DOHH2 (cell line): ENCODE data around the gene LNX2.

ENCODE experiments used
- H3F3A ChIP-seq: fragments of 200-600 bp; sonication (generic), shearing (Covaris generic); 2 replicates; pipeline ENCODE4 v1.6.0; 2016; ENCODE audit warnings: antibody characterized with exemption, mild to moderate bottlenecking; ENCODE audit not compliant: control insufficient read depth, insufficient read depth
- H3K27ac ChIP-seq: fragments of 200-600 bp; sonication (generic); 2 replicates; pipeline ENCODE4 v1.5.1; 2014; ENCODE audit warnings: low read depth, mild to moderate bottlenecking, low read length, moderate library complexity
- H3K27me3 ChIP-seq: fragments of 200-600 bp; sonication (generic); 2 replicates; pipeline ENCODE4 v1.6.1; 2014; ENCODE audit warnings: mild to moderate bottlenecking, low read length, mixed read lengths; ENCODE audit not compliant: control insufficient read depth
- H3K36me3 ChIP-seq: fragments of 200-600 bp; sonication (generic); 2 replicates; pipeline ENCODE4 v1.6.1; 2014; ENCODE audit warnings: mild to moderate bottlenecking, low read length, moderate library complexity, mixed read lengths; ENCODE audit not compliant: control insufficient read depth
- H3K4me1 ChIP-seq: fragments of 200-600 bp; sonication (generic); 2 replicates; pipeline ENCODE4 v1.6.1; 2014; ENCODE audit warnings: mild to moderate bottlenecking, low read length, mixed read lengths; ENCODE audit not compliant: control insufficient read depth
- H3K4me2 ChIP-seq: fragments of 200-600 bp; sonication (generic); 2 replicates; pipeline ENCODE4 v1.6.0; 2014; ENCODE audit warnings: mild to moderate bottlenecking, low read length, moderate library complexity
- H3K4me3 ChIP-seq: fragments of 200-600 bp; sonication (generic); 2 replicates; pipeline ENCODE4 v1.5.1; 2014; ENCODE audit warnings: mild to moderate bottlenecking, low read length, mixed read lengths
- H3K79me2 ChIP-seq: fragments of 200-600 bp; sonication (generic); 2 replicates; pipeline ENCODE4 v1.6.1; 2014; ENCODE audit warnings: mild to moderate bottlenecking, low read length, mixed read lengths; ENCODE audit not compliant: control insufficient read depth
- H3K9me2 ChIP-seq: fragments of 200-600 bp; sonication (generic); replicated peaks from 2 replicates; pipeline ENCODE4 v1.6.1; 2014; ENCODE audit warnings: mild to moderate bottlenecking, low read length, mixed read lengths; ENCODE audit not compliant: control insufficient read depth
- H3K9me3 ChIP-seq: fragments of 200-600 bp; sonication (generic); 2 replicates; pipeline ENCODE4 v1.6.1; 2014; ENCODE audit warnings: antibody characterized with exemption, low read length, mixed read lengths; ENCODE audit not compliant: control insufficient read depth, insufficient read depth
- H4K20me1 ChIP-seq: fragments of 200-600 bp; sonication (generic); 2 replicates; pipeline ENCODE4 v1.6.0; 2014; ENCODE audit warnings: low read depth, mild to moderate bottlenecking, antibody characterized with exemption, low read length, moderate library complexity; ENCODE audit not compliant: control insufficient read depth, insufficient read depth
- CTCF ChIP-seq: fragments of 200-600 bp; sonication (generic); IDR thresholded peaks from one replicate; pipeline ENCODE4 v1.5.1; 2014; ENCODE audit warnings: antibody characterized with exemption, mild to moderate bottlenecking, low read depth, low read length; ENCODE audit not compliant: poor library complexity, severe bottlenecking
- EZH2phosphoT487 ChIP-seq: fragments of 200-600 bp; sonication (generic); IDR thresholded peaks from 2 replicates; pipeline ENCODE4 v1.6.1; 2017; ENCODE audit warnings: borderline replicate concordance, mild to moderate bottlenecking, antibody characterized with exemption, low read length, moderate library complexity, mixed read lengths

Gene LNX2

GRCh38 chr13:27662738-27663470 is 42.6 kb upstream of the LNX2 start:
- Histone ChIP-seq H3K36me3 (peaks cover 24% of the 10 kb centered on the region), H3K4me1 (no peaks in the 10 kb centered on the region), H3K79me2 (peaks cover 10% of the 10 kb centered on the region), H3K4me2 (no peak overlapping the region), H3K27me3 (no peaks in the 10 kb centered on the region), H3K9me2 (no peaks in the 10 kb centered on the region), H3K9me3 (no peaks in the 10 kb centered on the region), H3K27ac (no peak overlapping the region), H3K4me3 (no peak overlapping the region), H3F3A (no peaks in the 10 kb centered on the region), H4K20me1 (no peaks in the 10 kb centered on the region)
- no peak for TF ChIP-seq CTCF
- no peak for TF ChIP-seq EZH2phosphoT487

DNA sequence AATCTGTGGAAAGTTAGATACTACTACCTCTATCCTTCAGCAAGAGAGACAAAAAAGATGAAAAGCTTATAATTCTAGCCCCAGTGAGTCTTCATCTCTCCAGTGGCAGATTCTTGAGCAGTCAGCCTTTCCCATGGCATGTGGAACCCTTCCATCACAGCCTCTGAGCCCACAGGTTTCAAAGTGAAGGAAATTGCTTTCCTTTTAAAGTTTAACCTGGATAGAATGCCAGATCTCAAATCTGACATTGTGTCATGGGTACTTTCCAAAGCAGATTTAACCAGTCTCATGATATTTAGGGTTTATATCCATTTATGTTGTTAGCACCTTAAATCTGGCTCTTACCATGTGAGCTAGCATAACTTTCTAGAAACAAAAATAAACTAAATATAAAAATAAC is 40.7 kb upstream of the LNX2 start:
- Histone ChIP-seq H3K79me2 (peaks cover 16% of the 10 kb centered on the region), H3K9me3 (no peaks in the 10 kb centered on the region), H3K27me3 (no peaks in the 10 kb centered on the region), H3K4me3 (no peak overlapping the region), H3K4me1 (no peaks in the 10 kb centered on the region), H3K36me3 (peaks cover 23% of the 10 kb centered on the region), H3K27ac (no peak overlapping the region), H4K20me1 (no peaks in the 10 kb centered on the region), H3K9me2 (no peaks in the 10 kb centered on the region), H3K4me2 (no peak overlapping the region), H3F3A (no peaks in the 10 kb centered on the region)
- no peak for TF ChIP-seq EZH2phosphoT487
- no peak for TF ChIP-seq CTCF

- peaks cover 18% of the 10 kb centered on the region for H3K36me3 ChIP-seq
- no peaks in the 10 kb centered on the region for H3K4me1 ChIP-seq
- H4K20me1 ChIP-seq = no peaks in the 10 kb centered on the region
- no peak overlapping the region for H3K4me2 ChIP-seq
- no peaks in the 10 kb centered on the region for H3F3A ChIP-seq
- no peaks in the 10 kb centered on the region for H3K27me3 ChIP-seq
- no peaks in the 10 kb centered on the region for H3K9me2 ChIP-seq
- H3K4me3 ChIP-seq = no peak overlapping the region
- no peaks in the 10 kb centered on the region for H3K9me3 ChIP-seq
- H3K27ac ChIP-seq = no peak overlapping the region
- H3K79me2 ChIP-seq = peaks cover 16% of the 10 kb centered on the region
- no peak for TF ChIP-seq EZH2phosphoT487
- no peak for TF ChIP-seq CTCF
Observed at GRCh38 chr13:27660511-27660910, 40.2 kb upstream of the LNX2 start.
